ENCODE results near the gene AOPEP.

GRCh38 chr9:95071450-95071849, 345.0 kb downstream of the AOPEP start:
- TF ChIP-seq CTCF (IDR thresholded peaks at IDR 0.05 in 4 of 5, conservative IDR thresholded peaks at IDR 0.05 in 1 of 5) = no peak
- no peak for TF ChIP-seq POLR2A (IDR thresholded peaks at IDR 0.05)
